OCI-LY3 (cell line): ENCODE results near the gene HS2ST1.

Source experiments
- H2AFZ ChIP-seq: fragments of 200-600, 300-600 bp; shearing (Covaris generic); 2 replicates; pipeline ENCODE4 v1.6.0; 2014; ENCODE audit warnings: antibody characterized with exemption, low read depth, low read length
- H3K27ac ChIP-seq: fragments of 200-600, 300-600 bp; sonication (generic); 2 replicates; pipeline ENCODE4 v1.5.1; 2014; ENCODE audit warnings: mild to moderate bottlenecking, low read length, moderate library complexity, mixed read lengths
- H3K27me3 ChIP-seq: fragments of 200-600, 300-600 bp; sonication (generic); 2 replicates; pipeline ENCODE4 v1.6.1; 2014; ENCODE audit warnings: low read depth, low read length, mixed read lengths
- H3K36me3 ChIP-seq: fragments of 200-600, 300-600 bp; sonication (generic); replicated peaks from 2 replicates; pipeline ENCODE3; 2014; ENCODE audit warnings: low read depth, low read length, mixed read lengths
- H3K4me1 ChIP-seq: fragments of 300-600, 200-600 bp; sonication (generic); 2 replicates; pipeline ENCODE4 v1.6.1; 2014; ENCODE audit warnings: low read length, mixed read lengths
- H3K4me2 ChIP-seq: fragments of 200-600, 300-600 bp; sonication (generic); 2 replicates; pipeline ENCODE4 v1.6.1; 2014; ENCODE audit warnings: low read length, mixed read lengths
- H3K4me3 ChIP-seq: fragments of 300-600, 200-600 bp; sonication (generic); 2 replicates; pipeline ENCODE4 v1.5.1; 2014; ENCODE audit warnings: antibody characterized with exemption, mild to moderate bottlenecking, low read length, moderate library complexity
- H3K79me2 ChIP-seq: fragments of 300-600, 200-600 bp; shearing (Covaris generic); 2 replicates; pipeline ENCODE4 v1.6.1; 2014; ENCODE audit warnings: mild to moderate bottlenecking, low read length, mixed read lengths
- H3K9ac ChIP-seq: fragments of 300-600, 200-600 bp; shearing (Covaris generic); 2 replicates; pipeline ENCODE4 v1.6.0; 2014; ENCODE audit warnings: mild to moderate bottlenecking, low read length, moderate library complexity
- H3K9me3 ChIP-seq: fragments of 200-600, 300-600 bp; shearing (Covaris generic); 2 replicates; pipeline ENCODE4 v1.6.1; 2014; ENCODE audit warnings: low read length, mixed read lengths; ENCODE audit not compliant: insufficient read depth
- H4K20me1 ChIP-seq: fragments of 200-600, 300-600 bp; sonication (generic); 2 replicates; pipeline ENCODE4 v1.6.1; 2016; ENCODE audit warnings: low read length, mixed read lengths; ENCODE audit not compliant: insufficient read depth
- CTCF ChIP-seq: fragments of 200-600, 300-600 bp; sonication (generic); IDR thresholded peaks from 2 replicates; pipeline ENCODE4 v1.5.1; 2014; ENCODE audit warnings: antibody characterized with exemption, low read length, low read depth
- EZH2phosphoT487 ChIP-seq: fragments of 200-600 bp; shearing (Covaris generic); IDR thresholded peaks from 2 replicates; pipeline ENCODE4 v1.6.1; 2018; ENCODE audit warnings: antibody characterized with exemption, mixed run types, low read depth

The HS2ST1 gene

GRCh38 chr1:87144316-87144895 lies 230.0 kb downstream of the HS2ST1 start:
- no peaks in the 10 kb centered on the region for H3K79me2 ChIP-seq
- H3K27ac ChIP-seq = no peak overlapping the region
- H3K4me1 ChIP-seq = no peaks in the 10 kb centered on the region
- H2AFZ ChIP-seq = no peak overlapping the region
- no peak overlapping the region for H3K9ac ChIP-seq
- no peak overlapping the region for H3K4me2 ChIP-seq
- no peaks in the 10 kb centered on the region for H3K9me3 ChIP-seq
- H4K20me1 ChIP-seq = no peaks in the 10 kb centered on the region
- no peak for TF ChIP-seq EZH2phosphoT487
- TF ChIP-seq CTCF = no peak
- H3K4me3 ChIP-seq = no peak overlapping the region
- H3K36me3 ChIP-seq = no peaks in the 10 kb centered on the region
- H3K27me3 ChIP-seq = no peaks in the 10 kb centered on the region

- Histone ChIP-seq H3K4me2 (no peak overlapping the region), H3K27ac (no peak overlapping the region), H3K79me2 (no peaks in the 10 kb centered on the region), H3K36me3 (no peaks in the 10 kb centered on the region), H3K9ac (no peak overlapping the region), H3K27me3 (no peaks in the 10 kb centered on the region), H3K4me3 (no peak overlapping the region), H2AFZ (no peak overlapping the region), H3K9me3 (no peaks in the 10 kb centered on the region), H3K4me1 (no peaks in the 10 kb centered on the region), H4K20me1 (no peaks in the 10 kb centered on the region)
- TF ChIP-seq EZH2phosphoT487 (no peak), CTCF (no peak)
These were observed 230.5 kb downstream of the HS2ST1 start for GRCh38 chr1:87144981-87145380.

GRCh38 chr1:87146538-87146937 lies 232.1 kb downstream of the HS2ST1 start:
- Histone ChIP-seq H3K4me2 (no peak overlapping the region), H3K27me3 (peaks cover 7% of the 10 kb centered on the region; the same call in 1 of the 2 replicates), H3K79me2 (no peaks in the 10 kb centered on the region), H3K36me3 (no peaks in the 10 kb centered on the region), H2AFZ (no peak overlapping the region), H4K20me1 (no peaks in the 10 kb centered on the region), H3K9ac (no peak overlapping the region), H3K4me3 (no peak overlapping the region), H3K4me1 (peaks cover 6% of the 10 kb centered on the region), H3K27ac (no peak overlapping the region), H3K9me3 (no peaks in the 10 kb centered on the region)
- TF ChIP-seq EZH2phosphoT487 (no peak), CTCF (no peak)

- Histone ChIP-seq H3K4me3 (no peak overlapping the region), H3K9ac (no peak overlapping the region), H2AFZ (no peak overlapping the region), H3K9me3 (no peaks in the 10 kb centered on the region), H4K20me1 (no peaks in the 10 kb centered on the region), H3K36me3 (no peaks in the 10 kb centered on the region), H3K79me2 (no peaks in the 10 kb centered on the region), H3K27ac (no peak overlapping the region), H3K4me1 (peaks cover 6% of the 10 kb centered on the region), H3K4me2 (no peak overlapping the region), H3K27me3 (peaks cover 7% of the 10 kb centered on the region; the same call in 1 of the 2 replicates)
- TF ChIP-seq CTCF (no peak), EZH2phosphoT487 (no peak)
These were observed 232.6 kb downstream of the HS2ST1 start for GRCh38 chr1:87146986-87147385.
